ENCODE measurements around the gene ELOVL7. TPM values are rescaled to one million over a fixed set of nuclear protein-coding genes. Genes with fewer than 3 reads are reported as not detected.

Gene ELOVL7
- total and polyA plus RNA-seq, 2 of the 8 experiments (the other 6 are each of a cell fraction or from before 2014, with no cell fraction given), result 3.1 to 5.1 TPM

DNA sequence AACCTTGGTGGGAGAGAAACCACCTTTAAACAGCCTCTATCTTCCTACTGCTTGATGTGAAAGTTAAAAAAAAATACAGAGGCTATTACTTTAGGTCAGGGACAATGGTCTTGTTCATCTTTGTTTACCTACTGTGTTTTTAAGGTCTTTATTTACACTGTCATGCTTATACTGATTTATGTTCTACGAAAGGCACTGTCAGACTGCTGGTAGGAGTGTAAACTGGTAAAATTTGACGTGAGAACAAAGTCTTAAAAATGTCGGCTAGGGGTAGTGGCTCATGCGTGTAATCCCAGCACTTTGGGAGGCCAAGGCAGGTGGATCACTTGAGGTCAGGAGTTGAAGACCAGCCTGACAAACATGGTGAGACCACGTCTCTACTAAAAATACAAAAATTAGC is 42.1 kb upstream of the ELOVL7 start (continued):
- TF ChIP-seq, protein P1, sequence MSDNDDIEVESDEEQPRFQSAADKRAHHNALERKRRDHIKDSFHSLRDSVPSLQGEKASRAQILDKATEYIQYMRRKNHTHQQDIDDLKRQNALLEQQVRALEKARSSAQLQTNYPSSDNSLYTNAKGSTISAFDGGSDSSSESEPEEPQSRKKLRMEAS (IDR thresholded peaks at IDR 0.05), result no peak
- TF ChIP-seq PHF8 (conservative IDR thresholded peaks at IDR 0.05; ENCODE audit: low read depth, low read length) (no peak), BCL11A (IDR thresholded peaks at IDR 0.05; ENCODE audit: low read depth in 2 of 2, low read length in 2 of 2) (no peak), ATF3 (IDR thresholded peaks at IDR 0.05; ENCODE audit: insufficient read depth, low read depth, low read length) (no peak), EZH2 (IDR thresholded peaks at IDR 0.05; ENCODE audit: low read depth, low read length, severe bottlenecking) (no peak), BACH1 (IDR thresholded peaks at IDR 0.05; ENCODE audit: low read length) (no peak), SUZ12 (IDR thresholded peaks at IDR 0.05; ENCODE audit: low read length) (no peak), SIX5 (IDR thresholded peaks at IDR 0.05; ENCODE audit: low read depth, low read length) (no peak)
